ENCODE results near the gene RPP25L.

DNA sequence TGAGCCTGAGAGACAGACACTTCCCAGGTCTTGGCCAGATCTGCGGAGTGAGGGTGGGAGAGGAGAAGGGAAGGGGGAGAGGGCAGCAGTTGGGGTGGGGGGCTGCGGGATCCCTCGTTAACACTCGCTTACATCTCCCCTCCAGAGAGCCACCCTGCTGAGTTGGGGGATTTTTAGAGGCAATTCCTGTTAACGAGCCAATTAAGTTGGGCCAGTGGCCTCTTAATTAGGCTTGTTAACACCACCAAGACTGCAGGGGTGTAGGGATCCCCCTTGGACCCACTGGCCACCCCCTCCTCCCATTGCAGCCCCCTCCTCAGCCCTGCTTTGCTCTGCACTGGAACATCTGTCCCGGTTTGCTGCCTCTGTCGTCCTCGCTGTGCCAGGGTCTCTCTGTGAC lies 46.0 kb downstream of the RPP25L start:
- TF ChIP-seq GATA2 (IDR thresholded peaks at IDR 0.05; ENCODE audit: low read depth, low read length) = no peak
- no peak for TF ChIP-seq GATA3 (IDR thresholded peaks at IDR 0.05; ENCODE audit: low read depth, low read length)
